MM.1S (cell line): Measurements from ENCODE around the gene CHCHD10.

Source experiments
- CTCF ChIP-seq: fragments of 300-600 bp; sonication (generic); IDR thresholded peaks from 2 replicates; pipeline ENCODE4 v1.5.1; 2016; ENCODE audit warnings: antibody characterized with exemption, low read length, mixed read lengths
- EZH2 ChIP-seq: fragments of 300-600 bp; sonication (generic); optimal IDR thresholded peaks from 2 replicates; pipeline ENCODE3; 2017; ENCODE audit warnings: low read depth, mild to moderate bottlenecking, antibody characterized with exemption, low read length, mixed read lengths

- TF ChIP-seq CTCF (no peak), EZH2 (no peak)
Measured at GRCh38 chr22:23787600-23787896, 19.8 kb upstream of the CHCHD10 start.
